HG03280 (cell line): Measurements from ENCODE around the gene SLC31A2.
"Not testable (repeated sequence)": the region's sequence is repeated elsewhere in the genome, so short reads cannot be mapped to it uniquely, and the experiment has no call there.

Experiments
- ATAC-seq: cut with Tn5 transposase; IDR thresholded peaks from one replicate; pipeline ENCODE4 v1.9.1; 2021; ENCODE audit warnings: mild to moderate bottlenecking, moderate library complexity; ENCODE audit not compliant: unreplicated experiment

The SLC31A2 gene

DNA sequence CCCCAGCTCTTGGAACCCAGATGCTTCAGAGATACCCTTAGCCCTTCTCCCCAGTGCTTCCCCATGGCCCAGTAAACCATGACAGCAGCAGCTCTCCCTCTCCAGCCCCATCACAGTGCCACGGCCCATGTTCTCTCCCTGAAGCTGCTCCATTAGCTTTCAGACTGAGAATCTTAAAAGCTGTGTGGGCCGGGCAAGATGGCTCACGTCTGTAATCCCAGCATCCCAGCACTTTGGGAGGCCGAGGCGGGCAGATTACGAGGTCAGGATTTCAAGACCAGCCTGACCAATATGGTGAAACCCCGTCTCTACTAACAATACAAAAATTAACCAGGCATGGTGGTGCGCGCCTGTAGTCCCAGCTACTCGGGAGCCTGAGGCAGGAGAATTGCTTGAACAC, 1.2 kb upstream of the SLC31A2 start:
- not testable (repeated sequence) for ATAC-seq

- no peak for ATAC-seq
Observed at GRCh38 chr9:113151696-113152630, 1.2 kb downstream of the SLC31A2 start.

DNA sequence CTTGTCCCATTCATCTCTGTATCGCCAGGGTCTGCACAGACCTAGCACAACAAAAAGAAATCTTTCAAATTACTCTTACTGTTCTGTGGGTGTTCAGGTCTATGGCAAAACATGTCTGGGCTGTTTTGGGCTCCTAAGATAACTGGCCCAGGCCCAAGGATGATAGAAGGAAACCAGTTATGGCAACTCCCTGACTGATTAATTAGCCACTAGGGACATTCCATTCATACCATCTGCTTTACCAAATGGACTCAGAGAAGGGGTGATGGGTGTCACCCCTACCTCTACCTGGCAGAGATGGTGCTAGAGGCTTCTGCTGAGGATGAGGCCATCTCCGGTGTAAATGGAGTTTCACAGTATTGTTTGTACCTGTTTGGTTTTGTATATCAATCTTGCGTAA, 1.9 kb downstream of the SLC31A2 start:
- ATAC-seq, result no peak

DNA sequence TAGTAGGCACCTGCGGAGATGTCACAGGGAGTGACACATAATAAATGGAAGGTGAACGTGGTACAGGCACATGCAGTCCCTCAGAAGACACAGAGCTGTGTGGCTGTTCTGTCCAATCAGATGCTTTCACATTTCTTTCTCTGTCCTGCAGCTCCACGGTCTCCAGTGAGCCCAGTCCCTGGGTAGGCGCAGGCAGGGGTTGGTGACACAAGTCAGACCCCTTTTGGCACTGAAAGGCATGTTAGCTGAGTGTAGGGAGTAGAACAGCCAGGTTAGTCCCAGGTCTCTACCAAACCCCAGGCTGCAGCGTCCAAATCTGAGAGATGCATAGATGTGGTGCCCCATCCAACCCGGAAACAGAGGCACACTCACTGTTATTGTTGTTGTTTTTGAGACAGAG, 2.8 kb downstream of the SLC31A2 start:
- ATAC-seq, result no peak

DNA sequence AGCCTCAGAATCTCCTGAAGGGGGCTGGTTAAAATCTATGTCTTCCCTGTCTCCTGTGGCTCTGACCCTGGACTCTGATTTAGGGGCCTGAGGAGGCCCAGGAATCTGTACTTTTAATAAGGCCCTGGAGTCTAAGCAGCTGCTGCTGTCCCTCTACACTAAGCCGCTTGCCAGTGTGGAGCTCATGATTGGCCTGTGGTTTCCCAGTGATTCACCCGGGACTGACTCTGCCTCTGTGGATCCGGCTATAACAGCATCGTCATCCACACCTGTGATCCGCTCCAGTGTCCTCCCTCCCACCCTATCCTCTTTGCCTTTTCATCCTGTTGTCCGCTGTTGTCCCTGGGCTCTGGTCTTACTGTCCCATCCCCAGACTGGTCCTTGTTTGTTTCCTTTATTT, 3.7 kb downstream of the SLC31A2 start:
- no peak for ATAC-seq

GRCh38 chr9:113154946-113155345, 4.1 kb downstream of the SLC31A2 start:
- ATAC-seq, result no peak

- ATAC-seq, result no peak
Observed at GRCh38 chr9:113155911-113156588, 5.2 kb downstream of the SLC31A2 start.

DNA sequence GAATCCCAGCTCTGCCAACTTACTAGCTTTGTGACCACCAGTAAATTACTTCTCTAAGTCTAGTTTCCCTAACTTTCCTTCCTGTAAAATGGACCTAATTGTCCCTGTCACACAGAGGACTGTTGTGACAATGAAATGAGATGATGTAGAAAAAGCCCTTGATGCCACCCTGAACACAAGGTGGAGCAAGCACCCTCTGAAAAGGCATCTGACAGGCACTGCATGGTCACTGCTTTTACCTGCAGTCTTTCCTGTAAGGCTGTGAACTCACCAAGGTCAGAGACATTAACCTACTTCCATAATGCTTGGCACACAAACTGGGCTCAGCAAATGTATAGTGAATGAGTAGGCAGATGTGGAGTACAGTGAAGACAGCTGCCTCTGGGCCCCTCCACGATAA, 6.1 kb downstream of the SLC31A2 start:
- ATAC-seq, result no peak

DNA sequence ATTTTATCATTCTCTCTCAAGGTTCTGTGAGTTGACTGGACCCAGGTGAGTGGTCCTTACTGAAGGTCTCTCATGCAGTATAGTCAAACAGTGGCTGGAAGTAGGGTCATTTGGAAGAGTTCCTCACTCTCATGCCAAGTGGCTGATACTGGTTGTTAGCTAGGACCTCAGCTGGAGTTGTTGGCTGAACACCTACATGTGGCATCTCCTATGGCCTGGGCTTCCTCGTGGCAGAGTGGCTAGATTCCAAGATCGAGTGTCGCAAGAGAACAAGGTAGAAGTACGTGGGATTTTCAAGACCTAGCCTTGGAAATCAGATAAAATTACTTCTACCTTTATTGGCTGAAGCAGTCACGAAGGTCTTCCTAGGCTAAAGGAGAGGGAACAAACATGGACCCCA, 7.6 kb downstream of the SLC31A2 start:
- no peak for ATAC-seq

DNA sequence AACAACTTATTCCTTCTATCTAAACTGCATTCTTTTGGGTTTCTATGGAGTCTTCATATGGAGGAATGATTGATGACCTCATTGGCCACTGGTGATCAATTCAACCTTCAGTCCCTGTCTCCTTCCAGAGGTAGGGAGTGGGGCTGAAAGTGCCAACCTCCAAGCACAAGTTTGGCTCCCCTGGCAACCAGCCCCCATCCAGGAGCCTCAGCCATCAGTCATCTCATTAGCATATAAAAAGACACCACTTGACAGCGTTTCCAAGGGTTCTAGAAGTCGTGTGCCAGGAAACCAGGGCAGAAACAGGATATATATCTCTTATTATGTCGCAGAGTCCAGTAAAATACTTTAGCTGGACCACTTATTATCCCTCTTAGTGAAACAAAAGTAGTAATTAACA, 9.8 kb downstream of the SLC31A2 start:
- ATAC-seq, result no peak

GRCh38 chr9:113163001-113163400, 12.2 kb downstream of the SLC31A2 start:
- ATAC-seq, result no peak

DNA sequence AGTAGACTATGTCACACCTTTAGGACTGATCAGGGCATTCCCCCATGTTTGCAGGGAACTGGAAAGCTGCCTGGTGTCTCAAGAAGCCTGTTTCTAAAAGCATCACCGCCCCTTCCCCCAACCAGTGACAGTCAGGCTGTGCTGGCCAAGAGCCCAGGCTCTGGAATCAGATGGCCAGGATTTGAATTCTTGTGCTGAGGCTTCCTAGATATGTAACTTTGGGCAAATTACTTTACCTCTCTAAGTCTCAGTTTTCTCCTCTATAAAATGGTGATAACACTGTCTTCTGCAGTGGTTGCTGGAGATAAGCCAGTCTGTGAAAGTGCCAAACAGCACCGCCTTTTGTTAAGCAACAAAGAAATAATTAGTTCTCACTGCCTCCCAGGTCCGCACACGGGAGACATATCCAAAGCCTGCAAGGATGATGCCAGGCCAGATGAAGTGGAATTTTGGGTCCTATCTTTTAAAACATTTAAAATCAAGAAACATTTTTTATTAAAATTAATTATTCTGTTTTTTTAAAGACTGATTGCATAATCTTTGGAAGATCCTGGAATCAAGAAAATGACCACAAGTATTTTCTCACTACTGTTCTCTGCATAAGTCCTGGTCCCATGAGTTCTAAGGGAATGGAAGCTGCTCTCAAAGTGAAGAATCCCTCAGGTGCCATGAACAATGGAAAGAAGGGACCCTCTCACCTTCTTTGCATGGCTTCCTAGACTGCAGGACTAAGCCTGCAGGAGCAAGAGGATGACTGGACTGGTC, 13.9 kb downstream of the SLC31A2 start:
- no peak for ATAC-seq

GRCh38 chr9:113166039-113166438, 15.2 kb downstream of the SLC31A2 start:
- no peak for ATAC-seq

DNA sequence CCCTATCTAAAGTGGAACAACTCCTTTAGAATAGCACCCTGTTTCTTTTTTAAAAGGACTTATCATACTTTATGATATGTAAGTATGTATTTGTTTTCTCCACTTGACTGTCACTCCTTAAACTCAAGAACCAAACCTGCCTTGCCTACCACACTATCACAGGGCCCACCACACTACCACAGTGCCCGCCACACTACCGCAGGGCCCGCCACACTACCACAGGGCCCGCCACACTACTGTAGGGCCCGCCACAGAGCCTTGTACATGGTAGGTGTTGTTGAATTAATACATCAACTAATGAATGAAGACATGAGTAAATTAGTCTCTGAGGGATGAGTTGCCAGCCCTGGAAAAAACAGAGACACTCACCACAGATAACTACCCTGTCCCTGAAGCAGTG, 18.0 kb downstream of the SLC31A2 start:
- ATAC-seq, result no peak

DNA sequence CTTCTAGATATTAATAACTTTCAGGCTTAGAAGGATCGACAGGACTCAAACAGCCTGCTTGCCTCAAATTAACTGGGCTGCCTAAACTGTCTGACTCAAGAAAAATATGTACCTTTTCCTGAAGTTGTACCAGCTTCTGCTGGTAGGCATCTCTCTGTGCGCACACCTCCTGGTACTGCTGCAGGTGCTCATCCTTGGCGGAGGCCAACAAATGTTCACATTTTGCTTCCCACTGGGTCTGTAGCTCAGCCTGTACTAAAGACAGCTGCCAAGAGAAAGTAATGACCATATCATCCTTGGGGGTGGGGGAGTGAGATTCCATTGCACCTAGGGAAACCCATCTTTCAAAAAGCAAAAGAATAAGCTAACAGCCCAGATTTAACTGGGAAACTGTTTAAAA, 22.5 kb downstream of the SLC31A2 start:
- ATAC-seq, result no peak

- no peak for ATAC-seq
Observed at GRCh38 chr9:113176803-113177202, 26.0 kb downstream of the SLC31A2 start.

GRCh38 chr9:113177251-113177650, 26.4 kb downstream of the SLC31A2 start:
- ATAC-seq, result no peak

DNA sequence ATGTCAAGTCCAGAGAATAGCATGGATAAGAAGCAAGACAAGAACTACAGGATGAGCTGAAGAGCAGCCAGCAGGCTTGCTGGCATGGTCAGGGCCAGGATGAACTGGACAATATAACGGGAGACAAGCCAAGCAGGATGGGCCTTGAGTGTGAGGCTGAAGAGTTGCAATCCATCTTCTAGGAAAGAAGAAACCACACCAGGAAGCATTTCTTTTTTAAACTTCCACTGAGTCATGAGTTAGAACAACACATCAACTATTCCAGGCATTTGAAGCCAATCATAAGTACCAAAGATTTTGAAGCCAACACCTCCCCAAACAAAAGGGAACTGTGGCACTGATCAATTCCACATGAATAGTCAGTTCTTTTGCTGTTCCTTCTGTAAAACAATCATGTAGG, 27.3 kb downstream of the SLC31A2 start:
- no peak for ATAC-seq

DNA sequence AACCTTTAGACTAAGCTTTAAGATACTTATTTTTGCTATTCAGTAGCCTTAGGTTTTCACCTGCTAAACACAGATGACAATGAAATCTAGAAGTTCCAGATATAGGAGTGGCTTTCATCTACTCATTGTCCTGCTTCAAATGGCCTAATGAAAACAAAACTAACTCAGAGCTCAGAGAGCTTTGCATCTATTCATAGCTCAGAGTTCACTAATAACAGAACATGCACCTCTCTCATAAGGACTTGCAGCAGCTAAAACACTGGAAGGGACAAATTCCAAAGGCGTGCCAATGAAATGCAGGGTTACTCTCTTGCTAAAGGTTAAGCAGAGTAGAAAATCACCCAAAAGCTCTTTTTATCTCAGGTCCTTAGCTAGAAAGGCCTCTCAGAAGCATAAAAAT, 29.0 kb downstream of the SLC31A2 start:
- ATAC-seq, result no peak

GRCh38 chr9:113181165-113181564, 30.4 kb downstream of the SLC31A2 start:
- no peak for ATAC-seq

DNA sequence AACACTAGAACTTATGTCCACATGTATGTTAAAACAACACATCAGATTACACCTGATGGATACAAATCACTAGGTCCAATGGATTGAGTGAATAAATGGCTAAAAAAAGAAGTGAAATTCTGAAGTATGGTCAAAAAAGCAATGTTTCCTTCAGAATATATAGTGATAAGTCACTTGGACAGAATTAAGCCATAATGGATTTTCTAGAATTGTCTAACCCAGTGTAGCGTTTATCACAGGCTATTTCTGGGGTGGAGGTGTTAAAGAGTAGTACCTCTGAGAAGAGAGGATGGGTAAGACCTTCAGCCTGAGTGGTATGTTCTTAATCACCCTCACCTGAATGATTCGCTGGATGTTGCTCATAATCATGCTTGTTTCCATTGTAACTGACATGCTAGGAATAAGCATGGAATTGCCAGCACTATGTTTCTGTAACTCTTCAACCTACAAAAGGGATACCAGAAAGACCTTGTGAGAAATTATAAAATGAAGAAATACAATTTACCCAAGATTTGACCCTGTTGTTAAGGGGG, 33.2 kb downstream of the SLC31A2 start:
- no peak for ATAC-seq
